Jurkat, Clone E6-1 (cell line): Measurements from ENCODE around the gene ARL5B. TPM values are rescaled to one million over a fixed set of nuclear protein-coding genes. Genes with fewer than 3 reads are reported as not detected.
A peak's percentile ranks its signal among the peaks of the same experiment; 100 is the strongest.
"Not testable (repeated sequence)": the region's sequence is repeated elsewhere in the genome, so short reads cannot be mapped to it uniquely, and the experiment has no call there.

Source experiments
- DNase-seq: peaks from one replicate; pipeline ENCODE4 v3.0.0-alpha.2; 2011; ENCODE audit warnings: low read depth, low spot score
- H3K4me3 ChIP-seq: 2 replicates; pipeline ENCODE4 v1.5.1; 2011; ENCODE audit warnings: mild to moderate bottlenecking, low read length, control low read depth, moderate library complexity
- polyA plus RNA-seq: library from polyadenylated mRNA; unstranded; fragments of >200 nt; gene quantifications from one replicate; pipeline ENCODE4 v1.2.1, GENCODE V29; 2012; ENCODE audit warnings: missing spikeins; ENCODE audit not compliant: insufficient read length, insufficient read depth

ARL5B gene
- 8.8 TPM for polyA plus RNA-seq

DNA sequence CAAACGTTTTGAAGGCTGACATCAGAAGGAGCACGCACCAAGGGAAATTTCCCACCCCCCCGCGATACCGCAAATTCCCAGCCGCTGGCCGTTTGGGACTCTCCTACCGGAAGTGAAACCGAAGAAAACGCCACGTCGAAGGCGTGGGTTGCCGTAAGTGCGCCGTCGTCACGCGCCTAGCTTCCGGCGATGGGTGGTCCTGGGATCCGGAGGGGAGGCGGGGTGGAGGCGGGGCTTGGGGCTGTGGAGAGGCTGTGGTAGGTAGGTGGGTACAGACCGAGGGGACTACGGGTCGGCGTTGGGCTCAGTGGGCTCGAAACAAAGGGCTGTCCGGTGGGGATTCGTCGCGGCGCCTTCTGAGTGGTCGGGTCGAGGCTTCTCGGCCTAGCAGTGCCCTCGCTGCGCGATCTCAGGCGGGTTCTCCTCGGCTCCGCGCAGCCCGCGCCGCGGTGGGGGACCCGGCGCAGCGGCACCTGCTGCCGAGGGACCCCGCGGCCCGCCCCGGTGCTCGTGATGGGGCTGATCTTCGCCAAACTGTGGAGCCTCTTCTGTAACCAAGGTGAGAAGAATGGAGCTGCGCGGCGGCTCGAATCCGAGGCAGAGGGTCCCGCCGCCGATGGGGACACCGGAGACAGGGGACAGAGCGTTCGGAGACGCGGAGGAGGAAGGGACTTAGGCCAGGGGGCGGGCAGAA, at the start of gene ARL5B:
TSS of gene ARL5B (plus strand) at position 307 of the 694 bp plus-strand sequence. CDS start at position 514, 207 bp downstream.
- peak within 1 kb of the TSS; percentile 76 for H3K4me3 ChIP-seq
- peak; percentile 93 for DNase-seq

GRCh38 chr10:18610517-18610916, 48.7 kb upstream of the ARL5B start:
- DNase-seq, result no peak
- no peak overlapping the region for H3K4me3 ChIP-seq

GRCh38 chr10:18611168-18611567, 48.1 kb upstream of the ARL5B start:
- H3K4me3 ChIP-seq, result no peak overlapping the region

GRCh38 chr10:18615618-18616017, 43.6 kb upstream of the ARL5B start:
- H3K4me3 ChIP-seq, result no peak overlapping the region
- DNase-seq, result no peak

More at GRCh38 chr10:18611168-18611567, 48.1 kb upstream of the ARL5B start:
- no peak for DNase-seq

GRCh38 chr10:18616337-18616736, 42.9 kb upstream of the ARL5B start:
- no peak for DNase-seq

GRCh38 chr10:18619016-18619415, 40.2 kb upstream of the ARL5B start:
- DNase-seq, result no peak
- H3K4me3 ChIP-seq, result no peak overlapping the region

More at GRCh38 chr10:18616337-18616736, 42.9 kb upstream of the ARL5B start:
- H3K4me3 ChIP-seq, result no peak overlapping the region

DNA sequence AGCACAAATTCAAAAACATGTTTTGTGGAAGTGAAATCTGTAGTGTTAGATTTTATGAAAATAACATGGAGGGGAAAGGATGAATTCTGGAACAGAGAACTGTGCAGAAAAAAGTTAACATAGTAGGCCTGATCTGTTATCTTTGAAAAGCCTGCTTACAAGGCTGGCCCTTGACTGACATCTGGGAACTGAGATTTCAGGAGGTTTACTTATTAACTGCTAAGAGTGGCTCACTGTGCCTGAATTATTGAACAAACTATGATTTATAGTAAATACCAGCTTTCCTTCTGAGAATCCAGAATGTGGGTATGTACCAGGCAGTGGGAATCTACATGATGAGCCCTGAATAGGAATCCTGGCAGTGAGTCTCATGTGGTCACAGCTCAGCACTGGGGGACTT, 38.4 kb upstream of the ARL5B start:
- no peak for DNase-seq
- no peak overlapping the region for H3K4me3 ChIP-seq

- not testable (repeated sequence) for DNase-seq, H3K4me3 ChIP-seq
Observed at GRCh38 chr10:18623671-18624070, 35.6 kb upstream of the ARL5B start.

- H3K4me3 ChIP-seq, result no peak overlapping the region
- no peak for DNase-seq
Observed at GRCh38 chr10:18625886-18626285, 33.3 kb upstream of the ARL5B start.

GRCh38 chr10:18627452-18628018, 31.7 kb upstream of the ARL5B start:
- DNase-seq, result peak; percentile 63
- peak overlapping the region; percentile 43 for H3K4me3 ChIP-seq

DNA sequence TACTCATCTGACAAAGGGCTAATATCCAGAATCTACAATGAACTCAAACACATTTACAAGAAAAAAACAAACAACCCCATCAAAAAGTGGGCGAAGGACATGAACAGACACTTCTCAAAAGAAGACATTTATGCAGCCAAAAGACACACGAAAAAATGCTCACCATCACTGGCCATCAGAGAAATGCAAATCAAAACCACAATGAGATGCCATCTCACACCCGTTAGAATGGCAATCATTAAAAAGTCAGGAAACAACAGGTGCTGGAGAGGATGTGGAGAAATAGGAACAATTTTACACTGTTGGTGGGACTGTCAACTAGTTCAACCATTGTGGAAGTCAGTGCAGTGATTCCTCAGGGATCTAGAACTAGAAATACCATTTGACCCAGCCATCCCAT, 26.7 kb upstream of the ARL5B start:
- not testable (repeated sequence) for H3K4me3 ChIP-seq, DNase-seq

DNA sequence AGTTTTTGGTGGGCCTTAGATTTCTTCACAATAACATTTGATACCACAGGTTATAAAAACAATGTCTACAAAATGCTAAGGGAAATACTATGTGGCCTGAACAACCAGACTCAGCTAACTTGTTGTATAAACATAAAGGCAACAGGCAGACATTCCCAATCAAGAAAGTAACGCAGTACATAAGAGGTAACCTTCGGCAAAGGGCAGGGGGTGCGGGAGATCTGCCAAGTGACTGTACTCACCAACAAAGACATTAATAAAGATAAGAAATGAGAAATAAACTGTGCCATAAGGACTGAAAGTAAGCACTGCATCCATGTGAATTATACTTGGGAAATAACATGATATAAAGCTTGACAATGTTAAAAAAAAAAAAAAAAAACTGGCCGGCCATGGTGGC, 23.2 kb upstream of the ARL5B start:
- no peak for DNase-seq
- no peak overlapping the region for H3K4me3 ChIP-seq

DNA sequence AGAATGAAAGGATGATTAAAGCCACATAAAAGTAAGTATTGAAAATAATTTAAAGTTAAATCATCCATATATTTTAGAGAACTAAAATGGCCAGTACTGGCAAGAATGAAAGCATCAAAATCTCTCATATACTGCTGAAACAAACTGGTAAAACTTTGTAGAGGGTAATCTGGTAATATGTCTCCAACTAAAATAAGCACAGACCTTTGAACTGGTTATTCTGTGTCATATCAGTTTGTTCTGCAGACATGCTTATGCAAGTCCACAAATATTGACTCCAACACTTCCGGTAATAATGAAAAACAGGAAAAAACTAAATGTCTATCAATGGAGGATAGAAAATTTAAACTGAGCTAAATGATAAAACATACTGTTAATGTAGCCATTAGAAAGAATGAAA, 21.8 kb upstream of the ARL5B start:
- not testable (repeated sequence) for H3K4me3 ChIP-seq, DNase-seq

DNA sequence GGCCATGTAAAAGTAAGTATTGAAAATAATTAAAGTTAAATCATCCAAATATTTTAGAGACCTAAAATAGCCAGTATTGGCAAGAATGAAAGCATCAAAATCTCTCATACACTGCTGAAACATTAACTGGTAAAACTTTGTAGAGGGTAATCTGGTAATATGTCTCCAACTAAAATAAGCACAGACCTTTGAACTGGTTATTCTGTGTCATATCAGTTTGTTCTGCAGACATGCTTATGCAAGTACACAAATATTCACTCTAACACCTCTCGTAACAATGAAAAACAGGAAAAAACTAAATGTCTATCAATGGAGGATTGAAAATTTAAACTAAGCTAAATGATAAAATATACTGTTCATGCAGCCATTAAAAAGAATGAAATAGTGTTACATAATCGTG, 19.5 kb upstream of the ARL5B start:
- H3K4me3 ChIP-seq, DNase-seq: not testable (repeated sequence)

DNA sequence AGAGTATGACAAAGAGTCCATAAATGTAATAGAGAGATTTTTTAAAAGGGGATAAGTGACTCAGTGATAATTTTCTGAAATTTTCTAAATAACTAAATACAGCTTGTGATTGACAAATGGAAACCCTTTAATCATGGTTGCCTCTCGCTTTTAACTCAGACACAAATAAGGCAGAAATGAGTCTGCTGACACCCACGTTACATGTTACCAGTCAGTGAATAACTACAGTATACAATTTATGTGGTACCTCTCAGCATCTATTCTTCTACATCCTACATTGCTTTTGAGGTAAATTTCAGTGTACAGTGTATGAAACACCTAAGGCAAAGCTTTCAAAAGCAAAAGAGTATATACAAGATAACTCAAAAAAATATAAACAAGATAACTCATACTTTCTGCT, 12.1 kb upstream of the ARL5B start:
- DNase-seq, result no peak
- H3K4me3 ChIP-seq, result no peak overlapping the region

GRCh38 chr10:18647945-18648344, 11.3 kb upstream of the ARL5B start:
- H3K4me3 ChIP-seq, result no peak overlapping the region
- DNase-seq, result no peak

GRCh38 chr10:18649364-18649959, 9.8 kb upstream of the ARL5B start:
- no peak overlapping the region for H3K4me3 ChIP-seq
- no peak for DNase-seq

- no peak for DNase-seq
- peak overlapping the region; percentile 93 for H3K4me3 ChIP-seq
Observed at GRCh38 chr10:18650404-18650997, 8.7 kb upstream of the ARL5B start.

GRCh38 chr10:18651324-18652007, 7.8 kb upstream of the ARL5B start, which contains the start of gene NSUN6:
NSUN6 (minus strand) TSS chr10:18651587; CDS start chr10:18651203, 384 bp downstream.
- peak within 1 kb of the TSS; percentile 93 for H3K4me3 ChIP-seq
- peak; percentile 89 for DNase-seq
